IMR-90 (cell line): Measurements from ENCODE around the gene SYNRG.

ENCODE experiments used
- MAFK ChIP-seq: IDR thresholded peaks from 2 replicates; pipeline ENCODE4 v1.6.1; 2012; ENCODE audit warnings: low read depth, low read length, improper control_type of control experiment
- POLR2A ChIP-seq: IDR thresholded peaks from 2 replicates; pipeline ENCODE4 v1.6.1; 2012; ENCODE audit warnings: mild to moderate bottlenecking, low read depth, low read length
- TF ChIP-seq, protein P1 (sequence below): conservative IDR thresholded peaks from 2 replicates; pipeline ENCODE4 v1.5.1; 2012; ENCODE audit warnings: mild to moderate bottlenecking, low read depth, low read length, improper control_type of control experiment

DNA sequence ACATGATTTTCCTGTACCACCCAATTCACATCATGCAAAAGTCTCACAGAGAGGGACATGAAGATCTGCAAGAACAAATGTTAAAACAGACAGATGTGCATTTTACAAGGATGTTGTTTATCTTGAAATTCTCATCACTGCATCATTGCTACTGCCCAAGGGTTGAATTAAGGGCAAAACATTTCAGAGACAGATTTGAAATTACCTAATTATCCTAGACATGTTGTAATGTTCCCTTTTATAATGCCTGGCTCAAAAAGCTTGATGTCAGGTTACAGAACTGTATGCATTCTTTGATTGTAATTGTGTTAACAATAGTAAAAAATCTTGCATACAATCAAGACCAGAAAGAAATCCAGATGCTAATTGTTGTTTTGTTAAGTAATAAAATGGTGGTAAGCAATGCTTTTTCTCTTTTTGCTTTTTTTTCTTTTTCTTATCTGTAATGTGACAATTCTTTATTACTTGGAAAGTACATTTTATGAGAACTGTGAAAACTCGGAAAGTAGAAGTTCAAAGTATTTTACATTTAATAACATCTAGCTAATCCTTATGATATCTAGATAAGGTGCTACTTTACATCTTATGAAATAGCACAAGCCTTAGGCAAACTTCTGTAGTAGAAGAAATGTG lies 123.2 kb downstream of the SYNRG start:
- TF ChIP-seq, protein P1, sequence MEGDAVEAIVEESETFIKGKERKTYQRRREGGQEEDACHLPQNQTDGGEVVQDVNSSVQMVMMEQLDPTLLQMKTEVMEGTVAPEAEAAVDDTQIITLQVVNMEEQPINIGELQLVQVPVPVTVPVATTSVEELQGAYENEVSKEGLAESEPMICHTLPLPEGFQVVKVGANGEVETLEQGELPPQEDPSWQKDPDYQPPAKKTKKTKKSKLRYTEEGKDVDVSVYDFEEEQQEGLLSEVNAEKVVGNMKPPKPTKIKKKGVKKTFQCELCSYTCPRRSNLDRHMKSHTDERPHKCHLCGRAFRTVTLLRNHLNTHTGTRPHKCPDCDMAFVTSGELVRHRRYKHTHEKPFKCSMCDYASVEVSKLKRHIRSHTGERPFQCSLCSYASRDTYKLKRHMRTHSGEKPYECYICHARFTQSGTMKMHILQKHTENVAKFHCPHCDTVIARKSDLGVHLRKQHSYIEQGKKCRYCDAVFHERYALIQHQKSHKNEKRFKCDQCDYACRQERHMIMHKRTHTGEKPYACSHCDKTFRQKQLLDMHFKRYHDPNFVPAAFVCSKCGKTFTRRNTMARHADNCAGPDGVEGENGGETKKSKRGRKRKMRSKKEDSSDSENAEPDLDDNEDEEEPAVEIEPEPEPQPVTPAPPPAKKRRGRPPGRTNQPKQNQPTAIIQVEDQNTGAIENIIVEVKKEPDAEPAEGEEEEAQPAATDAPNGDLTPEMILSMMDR, result no peak
- TF ChIP-seq MAFK, result no peak
- TF ChIP-seq POLR2A, result no peak
